ENCODE measurements around the gene DDX10. TPM values are rescaled to one million over a fixed set of nuclear protein-coding genes. Genes with fewer than 3 reads are reported as not detected.

DDX10 gene
- total and polyA plus RNA-seq, 2 experiments from 2014 or later, result 32.4 to 37.8 TPM

- TF ChIP-seq, protein P1, sequence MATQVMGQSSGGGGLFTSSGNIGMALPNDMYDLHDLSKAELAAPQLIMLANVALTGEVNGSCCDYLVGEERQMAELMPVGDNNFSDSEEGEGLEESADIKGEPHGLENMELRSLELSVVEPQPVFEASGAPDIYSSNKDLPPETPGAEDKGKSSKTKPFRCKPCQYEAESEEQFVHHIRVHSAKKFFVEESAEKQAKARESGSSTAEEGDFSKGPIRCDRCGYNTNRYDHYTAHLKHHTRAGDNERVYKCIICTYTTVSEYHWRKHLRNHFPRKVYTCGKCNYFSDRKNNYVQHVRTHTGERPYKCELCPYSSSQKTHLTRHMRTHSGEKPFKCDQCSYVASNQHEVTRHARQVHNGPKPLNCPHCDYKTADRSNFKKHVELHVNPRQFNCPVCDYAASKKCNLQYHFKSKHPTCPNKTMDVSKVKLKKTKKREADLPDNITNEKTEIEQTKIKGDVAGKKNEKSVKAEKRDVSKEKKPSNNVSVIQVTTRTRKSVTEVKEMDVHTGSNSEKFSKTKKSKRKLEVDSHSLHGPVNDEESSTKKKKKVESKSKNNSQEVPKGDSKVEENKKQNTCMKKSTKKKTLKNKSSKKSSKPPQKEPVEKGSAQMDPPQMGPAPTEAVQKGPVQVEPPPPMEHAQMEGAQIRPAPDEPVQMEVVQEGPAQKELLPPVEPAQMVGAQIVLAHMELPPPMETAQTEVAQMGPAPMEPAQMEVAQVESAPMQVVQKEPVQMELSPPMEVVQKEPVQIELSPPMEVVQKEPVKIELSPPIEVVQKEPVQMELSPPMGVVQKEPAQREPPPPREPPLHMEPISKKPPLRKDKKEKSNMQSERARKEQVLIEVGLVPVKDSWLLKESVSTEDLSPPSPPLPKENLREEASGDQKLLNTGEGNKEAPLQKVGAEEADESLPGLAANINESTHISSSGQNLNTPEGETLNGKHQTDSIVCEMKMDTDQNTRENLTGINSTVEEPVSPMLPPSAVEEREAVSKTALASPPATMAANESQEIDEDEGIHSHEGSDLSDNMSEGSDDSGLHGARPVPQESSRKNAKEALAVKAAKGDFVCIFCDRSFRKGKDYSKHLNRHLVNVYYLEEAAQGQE (IDR thresholded peaks at IDR 0.05; ENCODE audit: unreplicated experiment), result no peak
These were observed 29.8 kb upstream of the DDX10 start (continued) for GRCh38 chr11:108635106-108635505.

DNA sequence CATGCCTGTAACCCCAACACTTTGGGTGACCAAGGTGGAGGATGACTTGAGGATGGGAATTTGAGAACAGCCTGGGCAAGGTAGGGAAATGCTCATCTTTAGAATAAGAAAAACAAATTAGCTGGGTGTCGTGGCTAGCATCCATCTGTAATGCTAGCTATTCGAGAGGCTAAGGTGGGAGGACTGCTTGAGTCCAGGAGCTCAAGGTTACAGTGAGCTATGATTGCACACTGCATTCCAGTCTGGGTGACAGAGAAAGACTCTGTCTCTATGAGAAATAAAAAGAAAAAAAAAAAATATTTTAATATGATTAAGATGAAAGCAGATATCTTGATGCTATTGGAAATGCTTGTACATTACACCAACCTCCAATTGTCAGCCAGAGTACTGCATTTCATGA lies 28.6 kb upstream of the DDX10 start:
- no peaks in the 10 kb centered on the region for H3K79me2 ChIP-seq (replicated peaks; ENCODE audit: insufficient read depth)
- Mint-ChIP-seq H3K4me3 (no peak overlapping the region), H3K27me3 (ENCODE audit: insufficient read depth, low read depth, poor library complexity) (no peaks in the 10 kb centered on the region), H3K4me1 (peaks cover 12% of the 10 kb centered on the region), H3K27ac (no peak overlapping the region), H3K36me3 (ENCODE audit: low read depth) (peaks cover 5% of the 10 kb centered on the region), H3K9me3 (peaks cover 7% of the 10 kb centered on the region)
- H3F3A ChIP-seq (replicated peaks; ENCODE audit: low read depth), result no peaks in the 10 kb centered on the region
- no peak overlapping the region for H3K4me2 ChIP-seq
- H3K27ac ChIP-seq (ENCODE audit: low read depth), result no peak overlapping the region
- no peaks in the 10 kb centered on the region for H4K20me1 ChIP-seq (replicated peaks; ENCODE audit: insufficient read depth)
- H2AFZ ChIP-seq, result no peak overlapping the region
- ATAC-seq (no peak), DNase-seq (ENCODE audit: low spot score) (no peak)
- H3K27me3 ChIP-seq (ENCODE audit: insufficient read depth), result no peaks in the 10 kb centered on the region
- H3K9me2 ChIP-seq (ENCODE audit: insufficient read depth), result no peaks in the 10 kb centered on the region
- H3K36me3 ChIP-seq (ENCODE audit: insufficient read depth), result no peaks in the 10 kb centered on the region
- H3K4me3 ChIP-seq, result no peak overlapping the region
- peaks cover 10% of the 10 kb centered on the region for H3K4me1 ChIP-seq (ENCODE audit: insufficient read depth)
- TF ChIP-seq EZH2phosphoT487 (IDR thresholded peaks at IDR 0.05; ENCODE audit: unreplicated experiment), result no peak
- no peak for TF ChIP-seq ZNF114 (CRISPR knock-in tag; IDR thresholded peaks at IDR 0.05)
- no peak for TF ChIP-seq ZNF462 (CRISPR knock-in tag; IDR thresholded peaks at IDR 0.05)
- no peak for TF ChIP-seq EZH2 (IDR thresholded peaks at IDR 0.05; ENCODE audit: low read depth, unreplicated experiment)
- TF ChIP-seq POLR2AphosphoS5 (IDR thresholded peaks at IDR 0.05; ENCODE audit: low read depth), result no peak
- TF ChIP-seq STAT1 (IDR thresholded peaks at IDR 0.05; ENCODE audit: unreplicated experiment), result no peak
- no peak for TF ChIP-seq NANOG (IDR thresholded peaks at IDR 0.05; ENCODE audit: borderline replicate concordance)
- TF ChIP-seq, protein P2, sequence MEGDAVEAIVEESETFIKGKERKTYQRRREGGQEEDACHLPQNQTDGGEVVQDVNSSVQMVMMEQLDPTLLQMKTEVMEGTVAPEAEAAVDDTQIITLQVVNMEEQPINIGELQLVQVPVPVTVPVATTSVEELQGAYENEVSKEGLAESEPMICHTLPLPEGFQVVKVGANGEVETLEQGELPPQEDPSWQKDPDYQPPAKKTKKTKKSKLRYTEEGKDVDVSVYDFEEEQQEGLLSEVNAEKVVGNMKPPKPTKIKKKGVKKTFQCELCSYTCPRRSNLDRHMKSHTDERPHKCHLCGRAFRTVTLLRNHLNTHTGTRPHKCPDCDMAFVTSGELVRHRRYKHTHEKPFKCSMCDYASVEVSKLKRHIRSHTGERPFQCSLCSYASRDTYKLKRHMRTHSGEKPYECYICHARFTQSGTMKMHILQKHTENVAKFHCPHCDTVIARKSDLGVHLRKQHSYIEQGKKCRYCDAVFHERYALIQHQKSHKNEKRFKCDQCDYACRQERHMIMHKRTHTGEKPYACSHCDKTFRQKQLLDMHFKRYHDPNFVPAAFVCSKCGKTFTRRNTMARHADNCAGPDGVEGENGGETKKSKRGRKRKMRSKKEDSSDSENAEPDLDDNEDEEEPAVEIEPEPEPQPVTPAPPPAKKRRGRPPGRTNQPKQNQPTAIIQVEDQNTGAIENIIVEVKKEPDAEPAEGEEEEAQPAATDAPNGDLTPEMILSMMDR (conservative IDR thresholded peaks at IDR 0.05; ENCODE audit: low read depth in 2 of 2), result no peak
- TF ChIP-seq ZNF331 (CRISPR knock-in tag; IDR thresholded peaks at IDR 0.05; ENCODE audit: low read depth), result no peak
- TF ChIP-seq CREB1 (CRISPR knock-in tag; IDR thresholded peaks at IDR 0.05; ENCODE audit: low read depth), result no peak
